HEK293 (cell line): ENCODE results near the gene MXRA8.

ENCODE experiments used
- CTCF ChIA-PET: fragments of 350-600 bp; formaldehyde crosslinking; extraction: SDS; loops from one replicate; lab custom pipeline; 2021; ENCODE audit warnings: antibody characterized with exemption; lab: Yijun Ruan, JAX
- POLR2A ChIA-PET: fragments of 300-600 bp; formaldehyde crosslinking; extraction: SDS; loops from one replicate; lab custom pipeline; 2020; ENCODE audit warnings: antibody characterized with exemption, inconsistent platforms; lab: Yijun Ruan, JAX
- H3K27ac ChIP-seq: fragments of 200-500 bp; sonication (Bioruptor generic); 2 replicates; pipeline ENCODE4 v1.5.1; 2014; ENCODE audit warnings: low read depth, low read length, control low read depth, inconsistent platforms; ENCODE audit errors: extremely low read depth
- H3K36me3 ChIP-seq, 2 experiments: fragments of 200-500 bp in 1 of 2; sonication (Bioruptor generic) in 1 of 2; 1 replicate in 1 of 2; 2 replicates in 1 of 2; pipeline ENCODE4 v1.5.1; 2014 to 2017; ENCODE audit warnings: inconsistent platforms in 2 of 2, low read length in 2 of 2; ENCODE audit not compliant: control insufficient read depth in 2 of 2, insufficient read depth in 1 of 2
- H3K4me1 ChIP-seq: fragments of 200-500 bp; sonication (Bioruptor generic); 2 replicates; pipeline ENCODE4 v1.5.1; 2014; ENCODE audit warnings: mild to moderate bottlenecking, low read length, inconsistent platforms; ENCODE audit not compliant: control insufficient read depth, insufficient read depth
- H3K4me3 ChIP-seq: 2 replicates; pipeline ENCODE4 v1.5.1; 2011; ENCODE audit warnings: low read depth, mild to moderate bottlenecking, control low read depth, low read length, moderate library complexity
- H3K9me3 ChIP-seq: fragments of 200-500 bp; sonication (Bioruptor generic); 2 replicates; pipeline ENCODE4 v1.5.1; 2014; ENCODE audit warnings: low read depth, low read length, inconsistent platforms; ENCODE audit not compliant: control insufficient read depth, insufficient read depth
- BCL11A ChIP-seq: fragments of 450-650 bp; formaldehyde crosslinking; IDR thresholded peaks from 2 replicates; pipeline ENCODE4 v1.5.1; 2016; ENCODE audit warnings: low read depth, missing biosample characterization, missing genetic modification characterization
- EGR2 ChIP-seq: fragments of 450-650 bp; formaldehyde crosslinking; IDR thresholded peaks from 2 replicates; pipeline ENCODE4 v1.5.1; 2016; ENCODE audit warnings: low read depth, missing biosample characterization, missing genetic modification characterization
- ELK4 ChIP-seq: IDR thresholded peaks from 2 replicates; pipeline ENCODE4 v1.6.1; 2011; ENCODE audit warnings: mild to moderate bottlenecking, low read depth, low read length, borderline replicate concordance
- GLIS2 ChIP-seq: fragments of 450-650 bp; formaldehyde crosslinking; IDR thresholded peaks from 2 replicates; pipeline ENCODE4 v1.5.1; 2016; ENCODE audit warnings: missing biosample characterization, missing genetic modification characterization
- MEIS1 ChIP-seq: sonication (generic); formaldehyde crosslinking; IDR thresholded peaks from 2 replicates; pipeline ENCODE4 v1.8.1; 2022; ENCODE audit warnings: missing genetic modification reagents, mild to moderate bottlenecking, borderline replicate concordance
- MYNN ChIP-seq: fragments of 450-650 bp; formaldehyde crosslinking; IDR thresholded peaks from 2 replicates; pipeline ENCODE4 v1.5.1; 2016; ENCODE audit warnings: missing biosample characterization, missing genetic modification characterization, borderline replicate concordance
- OSR2 ChIP-seq: fragments of 450-650 bp; formaldehyde crosslinking; IDR thresholded peaks from 2 replicates; pipeline ENCODE4 v1.5.1; 2016; ENCODE audit warnings: missing biosample characterization, missing genetic modification characterization
- PATZ1 ChIP-seq: fragments of 450-650 bp; formaldehyde crosslinking; IDR thresholded peaks from 2 replicates; pipeline ENCODE4 v1.5.1; 2016; ENCODE audit warnings: missing biosample characterization, missing genetic modification characterization
- REST ChIP-seq: fragments of 450-650 bp; formaldehyde crosslinking; IDR thresholded peaks from 2 replicates; pipeline ENCODE4 v1.5.1; 2016; ENCODE audit warnings: missing biosample characterization, missing genetic modification characterization
- SCRT1 ChIP-seq: fragments of 450-650 bp; formaldehyde crosslinking; IDR thresholded peaks from 2 replicates; pipeline ENCODE4 v1.5.1; 2016; ENCODE audit warnings: missing biosample characterization, missing genetic modification characterization, borderline replicate concordance
- TCF7L2 ChIP-seq: IDR thresholded peaks from 2 replicates; pipeline ENCODE4 v1.6.1; 2011; ENCODE audit warnings: low read depth, mild to moderate bottlenecking, inconsistent platforms, low read length, moderate library complexity, borderline replicate concordance
- ZBTB17 ChIP-seq: fragments of 450-650 bp; formaldehyde crosslinking; IDR thresholded peaks from 2 replicates; pipeline ENCODE4 v1.5.1; 2016; ENCODE audit warnings: missing biosample characterization, missing genetic modification characterization
- ZFHX2 ChIP-seq: fragments of 450-650 bp; formaldehyde crosslinking; conservative IDR thresholded peaks from 2 replicates; pipeline ENCODE4 v1.5.1; 2016; ENCODE audit warnings: missing biosample characterization, missing genetic modification characterization
- ZIC2 ChIP-seq: fragments of 450-650 bp; formaldehyde crosslinking; IDR thresholded peaks from 2 replicates; pipeline ENCODE4 v1.5.1; 2016; ENCODE audit warnings: missing biosample characterization, missing genetic modification characterization
- ZNF10 ChIP-seq: fragments of 450-650 bp; formaldehyde crosslinking; IDR thresholded peaks from 2 replicates; pipeline ENCODE4 v1.5.1; 2017; ENCODE audit warnings: missing biosample characterization, missing genetic modification characterization
- ZNF157 ChIP-seq: fragments of 450-650 bp; formaldehyde crosslinking; IDR thresholded peaks from 2 replicates; pipeline ENCODE4 v1.5.1; 2016; ENCODE audit warnings: missing biosample characterization, missing genetic modification characterization
- ZNF174 ChIP-seq: fragments of 450-650 bp; formaldehyde crosslinking; IDR thresholded peaks from 2 replicates; pipeline ENCODE4 v1.5.0; 2017; ENCODE audit warnings: missing biosample characterization, mild to moderate bottlenecking, missing genetic modification characterization
- ZNF266 ChIP-seq: fragments of 450-650 bp; formaldehyde crosslinking; IDR thresholded peaks from 2 replicates; pipeline ENCODE4 v1.5.1; 2016; ENCODE audit warnings: missing biosample characterization, missing genetic modification characterization, low read depth
- ZNF398 ChIP-seq: fragments of 450-650 bp; formaldehyde crosslinking; IDR thresholded peaks from 2 replicates; pipeline ENCODE4 v1.5.1; 2017; ENCODE audit warnings: missing biosample characterization, missing genetic modification characterization
- ZNF416 ChIP-seq: fragments of 450-650 bp; formaldehyde crosslinking; IDR thresholded peaks from 2 replicates; pipeline ENCODE4 v1.5.1; 2016; ENCODE audit warnings: missing biosample characterization, missing genetic modification characterization
- ZNF473 ChIP-seq: fragments of 450-650 bp; formaldehyde crosslinking; IDR thresholded peaks from 2 replicates; pipeline ENCODE4 v1.5.1; 2017; ENCODE audit warnings: missing biosample characterization, missing genetic modification characterization
- ZNF510 ChIP-seq: fragments of 450-650 bp; formaldehyde crosslinking; IDR thresholded peaks from 2 replicates; pipeline ENCODE4 v1.5.1; 2018; ENCODE audit warnings: mild to moderate bottlenecking, missing genetic modification characterization, missing biosample characterization; ENCODE audit not compliant: insufficient replicate concordance
- ZNF549 ChIP-seq: fragments of 450-650 bp; IDR thresholded peaks from 2 replicates; pipeline ENCODE4 v1.5.1; 2018; ENCODE audit warnings: missing biosample characterization, missing genetic modification characterization, mild to moderate bottlenecking, inconsistent platforms, moderate library complexity
- ZNF837 ChIP-seq: fragments of 450-650 bp; formaldehyde crosslinking; IDR thresholded peaks from 2 replicates; pipeline ENCODE4 v1.5.1; 2016; ENCODE audit warnings: missing biosample characterization, missing genetic modification characterization

Gene MXRA8

GRCh38 chr1:1320666-1321448, 37.5 kb downstream of the MXRA8 start:
- Histone ChIP-seq H3K27ac (no peak overlapping the region), H3K4me3 (no peak overlapping the region), H3K9me3 (no peaks in the 10 kb centered on the region), H3K4me1 (peaks cover 24% of the 10 kb centered on the region), H3K36me3 (peaks cover 20 to 57% of the 10 kb centered on the region in 2 experiments)
- ChIA-PET CTCF (interaction anchor here (0.6 kb wide), 1 partner anchor 202 kb away, joined by 4 read pairs; no protein-coding TSS in a partner anchor), POLR2A (no interaction called here)
- no peak for TF ChIP-seq ELK4
- TF ChIP-seq ZNF266 (tag by site-specific recombination) = no peak
- TF ChIP-seq PATZ1 (tag by site-specific recombination) = no peak
- no peak for TF ChIP-seq ZNF510 (tag by site-specific recombination)
- TF ChIP-seq ZNF10 (tag by site-specific recombination) = 0 out of 2 replicates have a peak, but pooled peaks have one; percentile 40
- no peak for TF ChIP-seq MYNN (tag by site-specific recombination)
- peak; percentile 60 for TF ChIP-seq GLIS2 (tag by site-specific recombination)
- TF ChIP-seq ZNF549 (tag by site-specific recombination) = no peak
- TF ChIP-seq ZBTB17 = no peak
- 0 out of 2 replicates have a peak, but pooled peaks have one; percentile 6 for TF ChIP-seq BCL11A (tag by site-specific recombination)
- no peak for TF ChIP-seq ZNF416 (tag by site-specific recombination)
- peak; percentile 57 for TF ChIP-seq ZFHX2 (tag by site-specific recombination)
- peak; percentile 12; the same call in 1 of the 2 replicates for TF ChIP-seq EGR2 (tag by site-specific recombination)

- peaks cover 20% of the 10 kb centered on the region for H3K4me1 ChIP-seq
- peaks cover 20 to 66% of the 10 kb centered on the region in 2 experiments for H3K36me3 ChIP-seq
- CTCF ChIA-PET = no interaction called here
- no peaks in the 10 kb centered on the region for H3K9me3 ChIP-seq
- no peak overlapping the region for H3K27ac ChIP-seq
- H3K4me3 ChIP-seq = no peak overlapping the region
- POLR2A ChIA-PET = no interaction called here
- TF ChIP-seq OSR2 (tag by site-specific recombination) = no peak
- TF ChIP-seq REST (tag by site-specific recombination) = no peak
- no peak for TF ChIP-seq ZNF157 (tag by site-specific recombination)
- TF ChIP-seq ELK4 = no peak
- TF ChIP-seq SCRT1 (tag by site-specific recombination) = no peak
- TF ChIP-seq MEIS1 (CRISPR knock-in tag) = no peak
- no peak for TF ChIP-seq ZNF174 (tag by site-specific recombination)
- TF ChIP-seq TCF7L2 = no peak
- TF ChIP-seq ZNF837 (tag by site-specific recombination) = no peak
- no peak for TF ChIP-seq ZIC2 (tag by site-specific recombination)
- TF ChIP-seq ZNF398 (tag by site-specific recombination) = no peak
- no peak for TF ChIP-seq ZNF473 (tag by site-specific recombination)
Observed at GRCh38 chr1:1319646-1319941, 38.8 kb downstream of the MXRA8 start.
